Gastrocnemius medialis (tissue), 4 donors: Measurements from ENCODE around the gene ZYG11B.
"Not testable (repeated sequence)": the region's sequence is repeated elsewhere in the genome, so short reads cannot be mapped to it uniquely, and the experiment has no call there.

ENCODE experiments used
- CTCF ChIP-seq, 5 experiments: fragments of 450-650 bp in 3 of 5; fragments of 200-600 bp in 2 of 5; sonication (generic) in 2 of 5; IDR thresholded peaks in 4 of 5; conservative IDR thresholded peaks in 1 of 5; 1 replicate in 4 of 5; 2 replicates in 1 of 5; pipeline ENCODE4 v1.5.1; 2016 to 2019; ENCODE audit warnings: antibody characterized with exemption in 5 of 5, mild to moderate bottlenecking in 3 of 5, moderate library complexity in 3 of 5
- POLR2A ChIP-seq, 2 donors: fragments of 450-650 bp; IDR thresholded peaks; one replicate each; pipeline ENCODE4 v1.6.1; 2017; ENCODE audit warnings: antibody characterized with exemption in 2 of 2, mild to moderate bottlenecking in 2 of 2, moderate library complexity in 2 of 2

- not testable (repeated sequence) for TF ChIP-seq POLR2A (IDR thresholded peaks at IDR 0.05); CTCF (IDR thresholded peaks at IDR 0.05 in 4 of 5, conservative IDR thresholded peaks at IDR 0.05 in 1 of 5)
These were observed 94.6 kb downstream of the ZYG11B start for GRCh38 chr1:52820830-52821229.
